Measurements from ENCODE around the gene C3orf20.

DNA sequence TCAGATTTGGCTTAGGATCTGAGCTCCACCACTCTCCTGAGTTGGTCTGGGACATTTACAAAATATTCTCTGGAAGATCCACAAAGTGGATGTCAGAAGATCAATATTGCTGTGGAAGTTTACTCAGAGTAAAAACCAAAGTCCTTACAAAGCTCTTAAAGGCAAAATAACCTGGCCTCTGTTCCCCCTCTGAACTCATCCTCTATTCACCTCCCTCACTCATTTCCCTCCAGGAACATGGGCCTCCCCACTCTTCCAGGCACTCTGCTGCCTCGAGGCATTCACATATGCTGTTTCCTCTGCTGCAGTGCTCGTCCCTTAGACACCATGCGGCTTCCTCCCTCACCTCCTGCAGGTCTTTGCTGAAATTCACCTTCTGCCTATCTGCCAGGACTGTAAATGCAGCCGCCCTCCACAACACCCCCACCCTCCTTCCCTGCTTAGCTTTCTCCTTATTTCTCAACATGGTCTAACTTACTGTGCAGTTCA lies 42.5 kb upstream of the C3orf20 start:
- TF ChIP-seq YY1 (IDR thresholded peaks at IDR 0.05; ENCODE audit: low read depth) (no peak), ZBTB7A (IDR thresholded peaks at IDR 0.05; ENCODE audit: low read depth) (no peak), TEAD4 (IDR thresholded peaks at IDR 0.05) (no peak), EGR1 (IDR thresholded peaks at IDR 0.05) (no peak), CEBPB (IDR thresholded peaks at IDR 0.05) (no peak), RAD21 (IDR thresholded peaks at IDR 0.05; ENCODE audit: low read depth) (no peak), EP300 (IDR thresholded peaks at IDR 0.05; ENCODE audit: borderline replicate concordance) (no peak), TAF1 (IDR thresholded peaks at IDR 0.05; ENCODE audit: low read depth) (no peak), FOXM1 (IDR thresholded peaks at IDR 0.05; ENCODE audit: borderline replicate concordance, low read depth) (no peak), NFIC (IDR thresholded peaks at IDR 0.05) (no peak), CREB1 (IDR thresholded peaks at IDR 0.05; ENCODE audit: low read depth) (no peak)
- TF ChIP-seq, protein P1, sequence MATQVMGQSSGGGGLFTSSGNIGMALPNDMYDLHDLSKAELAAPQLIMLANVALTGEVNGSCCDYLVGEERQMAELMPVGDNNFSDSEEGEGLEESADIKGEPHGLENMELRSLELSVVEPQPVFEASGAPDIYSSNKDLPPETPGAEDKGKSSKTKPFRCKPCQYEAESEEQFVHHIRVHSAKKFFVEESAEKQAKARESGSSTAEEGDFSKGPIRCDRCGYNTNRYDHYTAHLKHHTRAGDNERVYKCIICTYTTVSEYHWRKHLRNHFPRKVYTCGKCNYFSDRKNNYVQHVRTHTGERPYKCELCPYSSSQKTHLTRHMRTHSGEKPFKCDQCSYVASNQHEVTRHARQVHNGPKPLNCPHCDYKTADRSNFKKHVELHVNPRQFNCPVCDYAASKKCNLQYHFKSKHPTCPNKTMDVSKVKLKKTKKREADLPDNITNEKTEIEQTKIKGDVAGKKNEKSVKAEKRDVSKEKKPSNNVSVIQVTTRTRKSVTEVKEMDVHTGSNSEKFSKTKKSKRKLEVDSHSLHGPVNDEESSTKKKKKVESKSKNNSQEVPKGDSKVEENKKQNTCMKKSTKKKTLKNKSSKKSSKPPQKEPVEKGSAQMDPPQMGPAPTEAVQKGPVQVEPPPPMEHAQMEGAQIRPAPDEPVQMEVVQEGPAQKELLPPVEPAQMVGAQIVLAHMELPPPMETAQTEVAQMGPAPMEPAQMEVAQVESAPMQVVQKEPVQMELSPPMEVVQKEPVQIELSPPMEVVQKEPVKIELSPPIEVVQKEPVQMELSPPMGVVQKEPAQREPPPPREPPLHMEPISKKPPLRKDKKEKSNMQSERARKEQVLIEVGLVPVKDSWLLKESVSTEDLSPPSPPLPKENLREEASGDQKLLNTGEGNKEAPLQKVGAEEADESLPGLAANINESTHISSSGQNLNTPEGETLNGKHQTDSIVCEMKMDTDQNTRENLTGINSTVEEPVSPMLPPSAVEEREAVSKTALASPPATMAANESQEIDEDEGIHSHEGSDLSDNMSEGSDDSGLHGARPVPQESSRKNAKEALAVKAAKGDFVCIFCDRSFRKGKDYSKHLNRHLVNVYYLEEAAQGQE (IDR thresholded peaks at IDR 0.05; ENCODE audit: low read depth), result no peak
- TF ChIP-seq, protein P2, sequence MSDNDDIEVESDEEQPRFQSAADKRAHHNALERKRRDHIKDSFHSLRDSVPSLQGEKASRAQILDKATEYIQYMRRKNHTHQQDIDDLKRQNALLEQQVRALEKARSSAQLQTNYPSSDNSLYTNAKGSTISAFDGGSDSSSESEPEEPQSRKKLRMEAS (IDR thresholded peaks at IDR 0.05), result no peak

Data from Ishikawa (cell line).